ENCODE data around the gene IGFBP2. TPM values are rescaled to one million over a fixed set of nuclear protein-coding genes. Genes with fewer than 3 reads are reported as not detected.

The IGFBP2 gene
- total RNA-seq, 6 experiments from 2014 or later = 0.28 to 0.40 TPM; not detected in 4

- no peak for DNase-seq
- Mint-ChIP-seq H3K27me3 (ENCODE audit: insufficient read depth) (peaks cover 53% of the 10 kb centered on the region), H3K36me3 (ENCODE audit: low read depth) (no peaks in the 10 kb centered on the region; the same call in 1 of the 2 replicates), H3K9me3 (no peaks in the 10 kb centered on the region), H3K4me1 (ENCODE audit: low read depth) (no peaks in the 10 kb centered on the region), H3K27ac (no peak overlapping the region), H3K4me3 (no peak overlapping the region)
- TF ChIP-seq, protein P1, sequence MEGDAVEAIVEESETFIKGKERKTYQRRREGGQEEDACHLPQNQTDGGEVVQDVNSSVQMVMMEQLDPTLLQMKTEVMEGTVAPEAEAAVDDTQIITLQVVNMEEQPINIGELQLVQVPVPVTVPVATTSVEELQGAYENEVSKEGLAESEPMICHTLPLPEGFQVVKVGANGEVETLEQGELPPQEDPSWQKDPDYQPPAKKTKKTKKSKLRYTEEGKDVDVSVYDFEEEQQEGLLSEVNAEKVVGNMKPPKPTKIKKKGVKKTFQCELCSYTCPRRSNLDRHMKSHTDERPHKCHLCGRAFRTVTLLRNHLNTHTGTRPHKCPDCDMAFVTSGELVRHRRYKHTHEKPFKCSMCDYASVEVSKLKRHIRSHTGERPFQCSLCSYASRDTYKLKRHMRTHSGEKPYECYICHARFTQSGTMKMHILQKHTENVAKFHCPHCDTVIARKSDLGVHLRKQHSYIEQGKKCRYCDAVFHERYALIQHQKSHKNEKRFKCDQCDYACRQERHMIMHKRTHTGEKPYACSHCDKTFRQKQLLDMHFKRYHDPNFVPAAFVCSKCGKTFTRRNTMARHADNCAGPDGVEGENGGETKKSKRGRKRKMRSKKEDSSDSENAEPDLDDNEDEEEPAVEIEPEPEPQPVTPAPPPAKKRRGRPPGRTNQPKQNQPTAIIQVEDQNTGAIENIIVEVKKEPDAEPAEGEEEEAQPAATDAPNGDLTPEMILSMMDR (IDR thresholded peaks at IDR 0.05) = no peak
These were observed 17.0 kb upstream of the IGFBP2 start for GRCh38 chr2:216616083-216616678.

GRCh38 chr2:216617159-216617815 is 15.9 kb upstream of the IGFBP2 start:
- Mint-ChIP-seq H3K27ac (no peak overlapping the region), H3K4me3 (no peak overlapping the region), H3K4me1 (ENCODE audit: low read depth) (no peaks in the 10 kb centered on the region), H3K27me3 (ENCODE audit: insufficient read depth) (peaks cover 61% of the 10 kb centered on the region), H3K36me3 (ENCODE audit: low read depth) (no peaks in the 10 kb centered on the region; the same call in 1 of the 2 replicates), H3K9me3 (no peaks in the 10 kb centered on the region)
- DNase-seq = no peak
- TF ChIP-seq, protein P1 (IDR thresholded peaks at IDR 0.05) = no peak

- DNase-seq = no peak
- Mint-ChIP-seq H3K4me1 (ENCODE audit: low read depth) (no peaks in the 10 kb centered on the region), H3K9me3 (no peaks in the 10 kb centered on the region), H3K27me3 (ENCODE audit: insufficient read depth) (peaks cover 56% of the 10 kb centered on the region), H3K4me3 (no peak overlapping the region), H3K36me3 (ENCODE audit: low read depth) (no peaks in the 10 kb centered on the region), H3K27ac (no peak overlapping the region)
- TF ChIP-seq, protein P1 (IDR thresholded peaks at IDR 0.05) = no peak
These were observed 14.4 kb upstream of the IGFBP2 start for GRCh38 chr2:216618785-216619184.

- H3K36me3 Mint-ChIP-seq (ENCODE audit: low read depth) = 0 out of 2 replicates have a peak, but pooled peaks cover 4% of the 10 kb centered on the region
- H3K27ac Mint-ChIP-seq = no peak overlapping the region
These were observed 13.5 kb upstream of the IGFBP2 start for GRCh38 chr2:216619411-216620393.

GRCh38 chr2:216620786-216621185 is 12.4 kb upstream of the IGFBP2 start:
- H3K27ac Mint-ChIP-seq = no peak overlapping the region
- H3K9me3 Mint-ChIP-seq = no peaks in the 10 kb centered on the region; the same call in 1 of the 2 replicates
- TF ChIP-seq, protein P1 (IDR thresholded peaks at IDR 0.05) = no peak
- H3K4me3 Mint-ChIP-seq = no peak overlapping the region
- peaks cover 58% of the 10 kb centered on the region for H3K27me3 Mint-ChIP-seq (ENCODE audit: insufficient read depth)
- H3K36me3 Mint-ChIP-seq (ENCODE audit: low read depth) = 0 out of 2 replicates have a peak, but pooled peaks cover 4% of the 10 kb centered on the region
- DNase-seq = no peak
- no peaks in the 10 kb centered on the region for H3K4me1 Mint-ChIP-seq (ENCODE audit: low read depth)

More at GRCh38 chr2:216619411-216620393, 13.5 kb upstream of the IGFBP2 start:
- TF ChIP-seq, protein P1 (IDR thresholded peaks at IDR 0.05) = no peak
- no peak overlapping the region for H3K4me3 Mint-ChIP-seq
- no peaks in the 10 kb centered on the region for H3K4me1 Mint-ChIP-seq (ENCODE audit: low read depth)
- H3K9me3 Mint-ChIP-seq = no peaks in the 10 kb centered on the region; the same call in 1 of the 2 replicates
- H3K27me3 Mint-ChIP-seq (ENCODE audit: insufficient read depth) = peaks cover 61% of the 10 kb centered on the region
- DNase-seq = no peak
